ENCODE measurements around the gene SCAP. TPM values are rescaled to one million over a fixed set of nuclear protein-coding genes. Genes with fewer than 3 reads are reported as not detected.
"Not testable (repeated sequence)": the region's sequence is repeated elsewhere in the genome, so short reads cannot be mapped to it uniquely, and the experiment has no call there.

SCAP gene
- polyA plus RNA-seq (ENCODE audit: insufficient read length in 3 of 3): 10 to 100 TPM; 64.8 to 73.8 (median 67.7) TPM

GRCh38 chr3:47475570-47476329 is at the start of gene SCAP:
SCAP (minus strand) TSS chr3:47475941; CDS start chr3:47442993, 32,948 bp downstream.
- DNase-seq (ENCODE audit: low read depth in 3 of 3, low spot score in 2 of 3): peak; percentile 54 to 71 (median 65)

DNA sequence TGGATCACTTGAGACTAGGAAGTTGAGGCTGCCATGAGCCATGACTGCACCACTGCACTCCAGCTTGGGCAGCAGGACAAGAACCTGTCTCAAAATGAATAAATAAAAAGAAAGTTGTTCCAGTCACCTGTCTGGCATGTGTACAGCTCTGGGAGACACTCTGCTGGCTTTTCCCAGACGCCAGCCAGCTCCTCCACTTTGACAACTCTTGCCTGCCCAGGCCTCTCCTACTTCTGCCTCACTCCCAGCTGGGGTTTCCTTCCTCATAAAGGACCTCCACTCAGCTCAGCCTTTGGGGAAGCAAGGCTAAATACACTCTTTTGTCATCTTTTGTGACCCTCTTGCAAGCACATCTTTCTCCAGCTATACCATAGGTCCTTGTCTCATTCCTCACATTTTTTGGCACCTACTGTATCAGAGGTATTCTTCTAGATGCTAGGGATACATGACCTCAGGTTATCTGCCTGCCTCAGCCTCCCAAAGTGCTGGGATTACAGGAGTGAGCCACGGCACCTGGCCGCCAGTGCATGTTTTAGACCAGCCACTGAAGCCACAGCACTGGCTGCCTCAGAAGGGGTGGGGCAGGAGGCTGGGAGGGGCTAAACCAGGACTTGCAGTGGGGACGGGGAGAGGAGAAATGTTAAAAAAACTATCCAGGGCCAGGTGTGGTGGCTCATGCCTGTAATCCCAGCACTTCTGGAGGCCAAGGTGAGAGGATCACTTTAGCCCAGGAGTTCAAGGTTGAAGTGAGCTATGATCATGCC is 47.8 kb upstream of the SCAP start:
- no peak for DNase-seq (ENCODE audit: low read depth in 3 of 3, low spot score in 2 of 3)

DNA sequence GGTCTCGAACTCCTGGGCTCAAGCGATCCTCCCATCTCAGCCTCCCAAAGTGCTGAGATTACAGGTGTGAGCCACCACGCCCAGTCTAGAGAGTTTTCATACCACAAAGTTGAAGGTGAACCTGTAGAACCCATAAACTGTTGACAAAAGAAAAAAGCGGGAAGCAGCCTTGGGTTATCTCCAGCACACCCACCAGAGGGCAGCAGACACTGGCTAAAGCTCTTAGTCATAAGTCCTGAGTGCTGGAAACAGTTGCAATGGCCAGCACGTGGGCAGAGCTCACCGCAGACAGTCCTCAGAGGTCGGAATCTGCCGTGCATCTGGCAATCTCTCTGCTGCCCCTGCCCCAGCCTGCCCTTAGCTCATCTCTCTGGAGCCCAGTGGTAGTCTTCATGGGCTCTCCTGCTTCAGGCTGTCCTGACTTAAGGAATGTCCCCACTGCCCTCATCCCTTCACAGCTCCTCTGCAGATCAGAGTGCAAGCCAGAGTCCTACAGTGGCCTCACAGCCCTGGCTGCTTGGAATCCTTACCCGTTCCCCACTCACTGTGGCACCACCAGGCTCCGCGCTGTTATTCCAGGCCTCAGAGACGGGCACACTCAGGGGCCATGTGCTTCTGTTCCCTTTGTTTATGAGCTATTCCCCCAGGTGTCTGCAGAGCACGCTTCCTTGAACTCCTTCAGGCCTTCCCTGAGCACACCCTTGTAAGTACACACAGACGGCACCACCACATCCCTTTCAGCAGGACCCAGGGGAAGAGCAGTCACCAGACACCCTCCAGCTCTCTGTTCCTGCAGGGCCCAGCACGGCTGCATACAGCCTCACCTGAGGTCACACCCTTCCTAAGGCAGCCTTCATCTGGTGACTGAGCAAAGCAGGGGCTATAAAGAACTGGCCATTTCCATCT is 46.6 kb upstream of the SCAP start:
- peak; percentile 68 to 73 (median 71) for DNase-seq (ENCODE audit: low read depth in 3 of 3, low spot score in 2 of 3)

DNA sequence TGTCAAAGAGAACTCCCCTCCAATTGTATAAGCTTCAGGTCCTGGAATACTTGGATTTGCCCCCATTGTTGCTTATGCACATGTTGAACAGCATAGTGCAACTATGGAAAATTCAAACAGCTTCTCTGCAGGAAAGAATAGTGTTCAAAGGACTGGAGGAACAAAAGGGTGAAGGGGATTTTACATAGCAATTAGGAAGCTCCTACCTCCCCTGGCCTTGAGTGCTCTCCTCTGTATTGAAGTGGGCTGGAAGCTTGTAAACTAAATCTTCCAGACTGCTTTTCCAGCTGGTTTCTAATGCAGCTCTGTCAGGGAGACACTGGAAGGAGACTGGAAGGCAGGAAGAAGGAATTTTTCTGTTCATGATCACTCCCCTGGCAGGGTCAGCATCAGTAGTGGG is 45.0 kb upstream of the SCAP start:
- no peak for DNase-seq (ENCODE audit: low read depth in 3 of 3, low spot score in 2 of 3)

- no peak for DNase-seq (ENCODE audit: low read depth in 3 of 3, low spot score in 2 of 3)
These were observed 42.2 kb upstream of the SCAP start for GRCh38 chr3:47517937-47518336.

DNA sequence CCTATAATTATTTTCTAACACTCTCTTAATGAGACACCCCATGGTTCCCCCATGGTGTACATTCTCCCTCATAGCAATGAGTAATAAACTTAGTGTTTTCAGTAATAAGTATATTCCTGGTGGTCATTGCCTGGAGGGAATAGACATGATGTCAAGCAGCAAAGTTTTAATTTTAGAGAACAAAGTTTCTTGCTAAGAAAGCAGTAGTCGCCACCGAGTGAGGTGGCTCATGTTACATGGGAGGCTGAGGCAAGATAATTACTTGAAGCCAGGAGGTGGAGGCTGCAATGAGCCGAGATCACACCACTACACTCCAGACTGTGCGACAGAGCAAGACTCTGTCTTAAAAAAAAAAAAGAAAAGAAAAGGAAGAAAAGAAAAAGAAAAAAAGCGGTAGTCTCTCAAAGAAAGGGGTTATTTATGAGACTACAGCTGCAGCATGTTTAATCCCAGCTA is 40.2 kb upstream of the SCAP start:
- peak in 2 of 3 donors; percentile 6 to 15 for DNase-seq (ENCODE audit: low read depth in 3 of 3, low spot score in 2 of 3)

DNA sequence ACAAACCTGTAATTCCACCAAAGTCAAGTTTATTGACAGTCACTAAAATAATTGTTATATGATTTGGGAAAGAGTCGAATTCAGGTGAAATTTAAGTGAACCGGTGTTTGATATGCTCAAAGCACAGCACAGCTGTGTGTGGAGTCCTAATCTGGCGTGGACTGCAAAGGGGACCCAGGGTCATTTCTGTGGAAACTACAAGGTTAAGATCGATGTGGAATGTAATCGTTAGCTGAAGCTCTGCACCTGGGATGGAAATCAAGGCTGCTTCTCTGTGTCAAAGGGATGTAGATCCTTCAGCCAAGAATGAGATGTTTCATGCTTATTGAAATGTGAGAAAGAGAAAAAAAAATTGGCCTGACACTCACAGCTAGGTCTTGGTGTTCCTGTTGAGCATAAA is 39.4 kb upstream of the SCAP start:
- DNase-seq (ENCODE audit: low read depth in 3 of 3, low spot score in 2 of 3): no peak

DNA sequence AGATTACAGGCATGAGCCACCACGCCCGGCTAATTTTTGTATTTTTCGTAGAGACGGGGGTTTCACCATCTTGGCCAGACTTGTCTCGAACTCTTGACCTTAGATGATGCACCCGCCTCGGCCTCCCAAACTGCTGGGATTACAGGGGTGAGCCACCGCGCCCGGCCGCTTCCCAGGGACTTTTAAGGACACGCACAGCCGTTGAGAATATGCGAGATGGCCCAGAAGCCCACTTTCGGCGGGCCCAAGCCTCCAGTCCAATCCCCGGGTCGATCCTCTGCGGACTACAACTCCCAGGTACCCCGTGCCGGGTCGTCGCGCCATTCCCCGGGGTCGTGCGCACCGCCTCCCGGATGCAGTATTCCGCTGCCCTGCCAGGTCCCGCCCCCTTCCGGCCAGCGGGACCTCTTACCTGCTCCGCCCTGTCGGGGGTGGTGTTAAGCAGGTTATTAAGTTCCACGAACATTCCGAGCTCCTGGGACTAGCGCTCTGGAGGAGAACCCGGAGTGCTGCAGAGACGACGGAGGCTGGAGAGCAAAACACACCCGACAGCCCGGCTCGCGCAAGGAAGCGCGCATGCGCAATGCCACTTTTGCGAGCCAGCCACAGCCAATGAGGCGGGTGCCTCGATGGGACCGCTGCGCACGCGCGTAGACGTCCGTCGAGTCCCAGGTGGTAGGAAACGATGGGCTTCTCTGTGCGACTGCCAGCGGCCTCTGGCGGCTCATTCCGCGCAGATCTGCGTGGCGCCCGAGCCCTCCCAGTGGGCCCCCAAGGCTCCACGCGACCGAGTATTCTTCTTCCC is 37.6 kb upstream of the SCAP start, which contains the start of gene ELP6:
TSS of gene ELP6 (minus strand) at position 588 of the 805 bp plus-strand sequence. CDS start at position 466, 122 bp downstream.
- DNase-seq (ENCODE audit: low read depth in 3 of 3, low spot score in 2 of 3): peak; percentile 93 to 97 (median 96)

DNA sequence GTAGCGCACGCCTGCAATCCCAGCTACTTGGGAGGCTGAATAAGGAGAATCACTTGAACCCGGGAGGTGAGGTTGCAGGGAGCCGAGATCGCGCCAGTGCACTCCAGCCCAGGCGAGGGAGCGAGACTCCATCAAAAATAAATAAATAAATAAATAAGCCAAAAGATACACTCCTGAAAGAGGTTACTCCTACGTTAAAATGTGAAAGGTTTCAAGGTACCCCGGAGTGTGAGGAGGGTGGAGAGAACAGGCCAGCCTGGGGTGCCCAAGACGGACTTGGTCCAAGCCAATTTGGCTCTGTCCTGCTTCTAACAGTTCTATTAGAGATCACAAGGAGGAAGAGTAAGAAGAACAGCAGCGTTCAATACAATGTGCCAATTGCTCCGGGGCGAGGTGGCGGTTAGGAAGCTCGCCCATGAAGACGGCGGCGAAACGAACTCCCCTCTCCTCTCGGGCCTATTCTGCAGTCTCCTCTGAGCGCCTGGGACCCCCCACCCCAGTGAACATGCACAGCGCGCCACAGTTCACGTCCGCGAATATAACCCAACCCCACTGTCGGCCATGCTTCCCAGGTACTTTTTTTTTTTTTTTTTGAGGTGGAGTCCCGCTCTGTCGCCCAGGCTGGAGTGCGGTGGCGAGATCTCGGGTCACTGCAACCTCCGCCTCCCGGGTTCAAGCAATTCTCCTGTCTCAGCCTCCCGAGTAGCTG is 36.8 kb upstream of the SCAP start:
- DNase-seq (ENCODE audit: low read depth in 3 of 3, low spot score in 2 of 3): peak in 2 of 3 donors; percentile 8 to 27

GRCh38 chr3:47505267-47505666 is 29.5 kb upstream of the SCAP start:
- not testable (repeated sequence) for DNase-seq (ENCODE audit: low read depth in 3 of 3, low spot score in 2 of 3)

DNA sequence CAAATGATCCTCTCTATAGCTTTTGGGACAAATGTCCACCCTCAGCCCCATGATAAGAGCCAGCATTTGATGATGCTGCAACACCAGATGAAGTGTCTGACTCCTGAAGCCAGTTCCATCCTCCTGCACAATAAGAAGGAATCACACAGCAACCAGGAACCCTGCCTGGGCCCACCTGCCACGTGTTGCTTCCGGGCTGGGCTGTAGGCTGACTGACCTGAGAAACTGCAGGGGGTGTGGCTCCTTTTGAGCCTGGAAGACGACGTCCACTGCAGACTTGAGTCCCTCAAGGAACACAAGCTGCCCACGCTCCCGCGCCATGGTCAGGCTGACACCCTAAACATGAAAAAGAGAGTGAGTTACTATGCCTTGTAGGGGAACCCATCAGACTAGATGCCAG is 28.4 kb upstream of the SCAP start:
- no peak for DNase-seq (ENCODE audit: low read depth in 3 of 3, low spot score in 2 of 3)

- DNase-seq (ENCODE audit: low read depth in 3 of 3, low spot score in 2 of 3): no peak
These were observed 27.3 kb upstream of the SCAP start for GRCh38 chr3:47503033-47503432.

GRCh38 chr3:47496892-47497291 is 21.2 kb upstream of the SCAP start:
- no peak for DNase-seq (ENCODE audit: low read depth in 3 of 3, low spot score in 2 of 3)

DNA sequence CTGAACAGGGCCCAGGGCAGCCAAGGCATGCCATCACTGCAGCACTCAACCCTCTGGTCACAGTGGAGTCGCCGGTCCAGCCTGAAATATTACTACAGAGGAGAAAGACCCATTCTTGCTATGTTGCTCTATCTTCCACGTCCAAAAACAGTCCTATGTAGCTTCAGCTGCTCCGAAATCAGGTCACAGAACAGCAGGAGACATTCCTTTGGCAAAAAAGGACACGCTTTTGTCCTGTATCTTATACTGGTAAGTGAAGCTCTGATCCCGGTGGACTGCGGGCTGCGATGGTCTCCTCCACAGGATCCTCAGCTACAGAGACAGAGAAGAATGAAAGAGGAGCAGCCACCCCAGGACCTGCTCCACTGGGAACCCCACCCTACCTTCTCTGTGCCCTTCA is 20.1 kb upstream of the SCAP start:
- no peak for DNase-seq (ENCODE audit: low read depth in 3 of 3, low spot score in 2 of 3)

- DNase-seq (ENCODE audit: low read depth in 3 of 3, low spot score in 2 of 3): no peak
These were observed 19.4 kb upstream of the SCAP start for GRCh38 chr3:47495111-47495510.

DNA sequence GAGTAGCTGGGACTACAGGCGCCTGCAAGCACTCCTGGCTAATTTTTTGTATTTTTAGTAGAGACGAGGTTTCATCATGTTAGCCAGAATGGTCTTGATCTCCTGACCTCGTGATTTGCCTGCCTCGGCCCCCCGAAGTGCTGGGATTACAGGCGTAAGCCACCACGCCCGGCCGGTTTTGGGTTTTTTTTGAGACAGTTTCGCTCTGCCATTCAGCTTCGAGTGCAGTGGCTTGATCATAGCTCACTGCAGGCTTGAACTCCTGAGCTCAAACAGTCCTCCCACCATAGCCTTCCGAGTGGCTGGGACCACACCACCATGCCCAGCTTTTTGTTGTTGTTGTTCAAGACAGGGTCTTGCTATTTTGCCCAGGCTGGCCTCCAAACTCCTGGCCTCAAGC is 16.0 kb upstream of the SCAP start:
- DNase-seq (ENCODE audit: low read depth in 3 of 3, low spot score in 2 of 3): no peak

GRCh38 chr3:47491186-47491585 is 15.4 kb upstream of the SCAP start:
- no peak for DNase-seq (ENCODE audit: low read depth in 3 of 3, low spot score in 2 of 3)

- DNase-seq (ENCODE audit: low read depth in 3 of 3, low spot score in 2 of 3): no peak
These were observed 11.5 kb upstream of the SCAP start for GRCh38 chr3:47487265-47487664.

DNA sequence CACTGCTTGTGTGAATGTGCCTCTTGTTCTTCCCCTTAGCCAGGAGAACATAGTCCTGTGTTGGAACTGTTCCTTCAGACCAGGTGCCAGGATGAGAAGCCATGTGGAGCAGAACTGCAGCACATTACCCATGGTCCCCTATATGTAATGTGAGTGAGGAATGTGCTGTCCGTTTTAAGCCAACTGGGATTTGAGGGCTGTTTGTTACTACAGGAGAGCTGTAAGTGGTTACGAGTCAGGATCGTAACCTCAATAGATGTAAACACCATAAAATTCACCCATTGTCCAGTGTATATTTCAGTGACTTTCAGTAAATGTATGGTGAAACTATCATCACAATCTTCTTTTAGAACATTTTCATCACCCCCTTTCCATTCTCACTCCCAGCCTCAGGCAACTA is 10.1 kb upstream of the SCAP start:
- no peak for DNase-seq (ENCODE audit: low read depth in 3 of 3, low spot score in 2 of 3)

Data from right renal cortex interstitium (tissue), 3 donors.